Neural progenitor cell (in vitro differentiated cells): Measurements from ENCODE around the gene BRINP3.
A peak's percentile ranks its signal among the peaks of the same experiment; 100 is the strongest.

Source experiments
- CTCF ChIP-seq: fragments of 200-600 bp; sonication (generic); IDR thresholded peaks from 2 replicates; pipeline ENCODE4 v1.5.1; 2017; ENCODE audit warnings: antibody characterized with exemption, mild to moderate bottlenecking
- EZH2 ChIP-seq: fragments of 200-600 bp; sonication (generic); IDR thresholded peaks from 2 replicates; pipeline ENCODE4 v1.6.1; 2017; ENCODE audit warnings: antibody characterized with exemption, mild to moderate bottlenecking, moderate library complexity
- EZH2phosphoT487 ChIP-seq: fragments of 200-600 bp; sonication (generic); IDR thresholded peaks from 2 replicates; pipeline ENCODE4 v1.6.1; 2017; ENCODE audit warnings: antibody characterized with exemption

- TF ChIP-seq EZH2 (no peak), CTCF (peak; percentile 24), EZH2phosphoT487 (no peak)
Measured at GRCh38 chr1:190436615-190437014, 41.0 kb downstream of the BRINP3 start.
